ENCODE results near the gene NAA16. TPM values are rescaled to one million over a fixed set of nuclear protein-coding genes. Genes with fewer than 3 reads are reported as not detected.

Gene NAA16
- polyA plus RNA-seq, 1 donor from 2014 or later = 57.0 TPM

- Histone ChIP-seq H3K36me3 (ENCODE audit: insufficient read depth, low read length) (no peaks in the 10 kb centered on the region), H2AFZ (ENCODE audit: low read depth, low read length) (no peak overlapping the region), H4K20me1 (ENCODE audit: insufficient read depth) (no peaks in the 10 kb centered on the region), H3F3A (ENCODE audit: insufficient read depth, low read length, poor library complexity, severe bottlenecking) (no peaks in the 10 kb centered on the region), H3K9me2 (ENCODE audit: insufficient read depth, low read length) (no peaks in the 10 kb centered on the region), H3K9me3 (ENCODE audit: low read length) (no peaks in the 10 kb centered on the region), H3K4me2 (ENCODE audit: low read length) (no peak overlapping the region), H3K79me2 (replicated peaks; ENCODE audit: insufficient read depth, low read length) (no peaks in the 10 kb centered on the region), H3K4me3 (ENCODE audit: low read length) (no peak overlapping the region), H3K27me3 (ENCODE audit: insufficient read depth, low read depth, low read length) (no peaks in the 10 kb centered on the region), H3K9ac (ENCODE audit: low read length) (no peak overlapping the region), H3K27ac (ENCODE audit: low read length) (no peak overlapping the region)
- TF ChIP-seq EP300 (conservative IDR thresholded peaks at IDR 0.05; ENCODE audit: poor library complexity, severe bottlenecking) (no peak), MXI1 (conservative IDR thresholded peaks at IDR 0.05; ENCODE audit: poor library complexity, severe bottlenecking) (no peak), SMC3 (conservative IDR thresholded peaks at IDR 0.05; ENCODE audit: poor library complexity) (no peak), POLR2AphosphoS5 (IDR thresholded peaks at IDR 0.05) (no peak), CTCF (IDR thresholded peaks at IDR 0.05; ENCODE audit: poor library complexity, severe bottlenecking) (no peak), TAF1 (IDR thresholded peaks at IDR 0.05; ENCODE audit: low read depth) (no peak), REST (IDR thresholded peaks at IDR 0.05; ENCODE audit: borderline replicate concordance) (no peak), RAD21 (conservative IDR thresholded peaks at IDR 0.05) (no peak), EZH2 (IDR thresholded peaks at IDR 0.05; ENCODE audit: borderline replicate concordance, insufficient read depth, low read length, poor library complexity, severe bottlenecking) (no peak)
Measured at GRCh38 chr13:41289463-41289881, 21.6 kb upstream of the NAA16 start.

GRCh38 chr13:41291246-41291645 lies 19.8 kb upstream of the NAA16 start:
- TF ChIP-seq REST (IDR thresholded peaks at IDR 0.05; ENCODE audit: borderline replicate concordance) (no peak), TAF1 (IDR thresholded peaks at IDR 0.05; ENCODE audit: low read depth) (no peak), RAD21 (conservative IDR thresholded peaks at IDR 0.05) (no peak), EP300 (conservative IDR thresholded peaks at IDR 0.05; ENCODE audit: poor library complexity, severe bottlenecking) (no peak), MXI1 (conservative IDR thresholded peaks at IDR 0.05; ENCODE audit: poor library complexity, severe bottlenecking) (no peak), EZH2 (IDR thresholded peaks at IDR 0.05; ENCODE audit: borderline replicate concordance, insufficient read depth, low read length, poor library complexity, severe bottlenecking) (no peak), POLR2AphosphoS5 (IDR thresholded peaks at IDR 0.05) (no peak), SMC3 (conservative IDR thresholded peaks at IDR 0.05; ENCODE audit: poor library complexity) (no peak), CTCF (IDR thresholded peaks at IDR 0.05; ENCODE audit: poor library complexity, severe bottlenecking) (no peak)
- Histone ChIP-seq H4K20me1 (ENCODE audit: insufficient read depth) (no peaks in the 10 kb centered on the region), H3K4me2 (ENCODE audit: low read length) (no peak overlapping the region), H3K27me3 (ENCODE audit: insufficient read depth, low read depth, low read length) (no peaks in the 10 kb centered on the region), H3K9ac (ENCODE audit: low read length) (no peak overlapping the region), H3K79me2 (replicated peaks; ENCODE audit: insufficient read depth, low read length) (no peaks in the 10 kb centered on the region), H3K27ac (ENCODE audit: low read length) (no peak overlapping the region), H3K36me3 (ENCODE audit: insufficient read depth, low read length) (no peaks in the 10 kb centered on the region), H2AFZ (ENCODE audit: low read depth, low read length) (no peak overlapping the region), H3K4me3 (ENCODE audit: low read length) (no peak overlapping the region), H3K9me3 (ENCODE audit: low read length) (no peaks in the 10 kb centered on the region), H3K9me2 (ENCODE audit: insufficient read depth, low read length) (no peaks in the 10 kb centered on the region), H3F3A (ENCODE audit: insufficient read depth, low read length, poor library complexity, severe bottlenecking) (no peaks in the 10 kb centered on the region)
